ENCODE results near the gene FMN1.

DNA sequence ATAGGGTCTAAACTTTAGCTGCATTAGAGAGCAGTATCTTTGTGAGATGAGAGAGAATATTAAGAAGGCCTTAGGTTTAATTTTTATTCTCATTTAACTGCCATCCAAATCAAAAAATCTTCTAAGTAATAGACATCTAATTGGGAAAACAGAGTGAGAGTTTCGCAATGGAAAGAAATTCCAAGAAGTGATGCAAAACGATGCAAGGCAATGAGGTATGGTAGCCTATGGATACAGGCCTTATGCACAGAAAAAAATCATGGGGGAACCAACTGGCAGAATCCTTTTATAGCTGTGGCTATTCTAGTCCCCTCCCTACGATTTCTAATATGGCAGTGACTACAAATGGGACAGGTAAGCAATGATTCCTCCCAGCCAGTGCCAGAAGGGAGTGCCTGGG, 250.8 kb downstream of the FMN1 start:
- TF ChIP-seq POLR2A (IDR thresholded peaks at IDR 0.05) (no peak), POLR2AphosphoS5 (IDR thresholded peaks at IDR 0.05) (no peak), EP300 (IDR thresholded peaks at IDR 0.05; ENCODE audit: low read depth) (no peak)
- TF ChIP-seq, protein P1, sequence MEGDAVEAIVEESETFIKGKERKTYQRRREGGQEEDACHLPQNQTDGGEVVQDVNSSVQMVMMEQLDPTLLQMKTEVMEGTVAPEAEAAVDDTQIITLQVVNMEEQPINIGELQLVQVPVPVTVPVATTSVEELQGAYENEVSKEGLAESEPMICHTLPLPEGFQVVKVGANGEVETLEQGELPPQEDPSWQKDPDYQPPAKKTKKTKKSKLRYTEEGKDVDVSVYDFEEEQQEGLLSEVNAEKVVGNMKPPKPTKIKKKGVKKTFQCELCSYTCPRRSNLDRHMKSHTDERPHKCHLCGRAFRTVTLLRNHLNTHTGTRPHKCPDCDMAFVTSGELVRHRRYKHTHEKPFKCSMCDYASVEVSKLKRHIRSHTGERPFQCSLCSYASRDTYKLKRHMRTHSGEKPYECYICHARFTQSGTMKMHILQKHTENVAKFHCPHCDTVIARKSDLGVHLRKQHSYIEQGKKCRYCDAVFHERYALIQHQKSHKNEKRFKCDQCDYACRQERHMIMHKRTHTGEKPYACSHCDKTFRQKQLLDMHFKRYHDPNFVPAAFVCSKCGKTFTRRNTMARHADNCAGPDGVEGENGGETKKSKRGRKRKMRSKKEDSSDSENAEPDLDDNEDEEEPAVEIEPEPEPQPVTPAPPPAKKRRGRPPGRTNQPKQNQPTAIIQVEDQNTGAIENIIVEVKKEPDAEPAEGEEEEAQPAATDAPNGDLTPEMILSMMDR (IDR thresholded peaks at IDR 0.05) = no peak

Measured in transverse colon (tissue), 4 donors.